DOHH2 (cell line): ENCODE results near the gene MACROD1.

ENCODE experiments used
- H3F3A ChIP-seq: fragments of 200-600 bp; sonication (generic), shearing (Covaris generic); 2 replicates; pipeline ENCODE4 v1.6.0; 2016; ENCODE audit warnings: antibody characterized with exemption, mild to moderate bottlenecking; ENCODE audit not compliant: control insufficient read depth, insufficient read depth
- H3K27ac ChIP-seq: fragments of 200-600 bp; sonication (generic); 2 replicates; pipeline ENCODE4 v1.5.1; 2014; ENCODE audit warnings: low read depth, mild to moderate bottlenecking, low read length, moderate library complexity
- H3K27me3 ChIP-seq: fragments of 200-600 bp; sonication (generic); 2 replicates; pipeline ENCODE4 v1.6.1; 2014; ENCODE audit warnings: mild to moderate bottlenecking, low read length, mixed read lengths; ENCODE audit not compliant: control insufficient read depth
- H3K36me3 ChIP-seq: fragments of 200-600 bp; sonication (generic); 2 replicates; pipeline ENCODE4 v1.6.1; 2014; ENCODE audit warnings: mild to moderate bottlenecking, low read length, moderate library complexity, mixed read lengths; ENCODE audit not compliant: control insufficient read depth
- H3K4me1 ChIP-seq: fragments of 200-600 bp; sonication (generic); 2 replicates; pipeline ENCODE4 v1.6.1; 2014; ENCODE audit warnings: mild to moderate bottlenecking, low read length, mixed read lengths; ENCODE audit not compliant: control insufficient read depth
- H3K4me2 ChIP-seq: fragments of 200-600 bp; sonication (generic); 2 replicates; pipeline ENCODE4 v1.6.0; 2014; ENCODE audit warnings: mild to moderate bottlenecking, low read length, moderate library complexity
- H3K4me3 ChIP-seq: fragments of 200-600 bp; sonication (generic); 2 replicates; pipeline ENCODE4 v1.5.1; 2014; ENCODE audit warnings: mild to moderate bottlenecking, low read length, mixed read lengths
- H3K79me2 ChIP-seq: fragments of 200-600 bp; sonication (generic); 2 replicates; pipeline ENCODE4 v1.6.1; 2014; ENCODE audit warnings: mild to moderate bottlenecking, low read length, mixed read lengths; ENCODE audit not compliant: control insufficient read depth
- H3K9me2 ChIP-seq: fragments of 200-600 bp; sonication (generic); replicated peaks from 2 replicates; pipeline ENCODE4 v1.6.1; 2014; ENCODE audit warnings: mild to moderate bottlenecking, low read length, mixed read lengths; ENCODE audit not compliant: control insufficient read depth
- H3K9me3 ChIP-seq: fragments of 200-600 bp; sonication (generic); 2 replicates; pipeline ENCODE4 v1.6.1; 2014; ENCODE audit warnings: antibody characterized with exemption, low read length, mixed read lengths; ENCODE audit not compliant: control insufficient read depth, insufficient read depth
- H4K20me1 ChIP-seq: fragments of 200-600 bp; sonication (generic); 2 replicates; pipeline ENCODE4 v1.6.0; 2014; ENCODE audit warnings: low read depth, mild to moderate bottlenecking, antibody characterized with exemption, low read length, moderate library complexity; ENCODE audit not compliant: control insufficient read depth, insufficient read depth
- EZH2phosphoT487 ChIP-seq: fragments of 200-600 bp; sonication (generic); IDR thresholded peaks from 2 replicates; pipeline ENCODE4 v1.6.1; 2017; ENCODE audit warnings: borderline replicate concordance, mild to moderate bottlenecking, antibody characterized with exemption, low read length, moderate library complexity, mixed read lengths
- TF ChIP-seq, protein P1 (sequence below): fragments of 200-600 bp; sonication (generic); IDR thresholded peaks from one replicate; pipeline ENCODE4 v1.5.1; 2014; ENCODE audit warnings: antibody characterized with exemption, mild to moderate bottlenecking, low read depth, low read length; ENCODE audit not compliant: poor library complexity, severe bottlenecking

The MACROD1 gene

GRCh38 chr11:64036087-64037026 is 129.6 kb downstream of the MACROD1 start:
- no peaks in the 10 kb centered on the region for H3K79me2 ChIP-seq
- H3K4me3 ChIP-seq = no peak overlapping the region
- no peaks in the 10 kb centered on the region for H3K4me1 ChIP-seq
- no peak overlapping the region for H3K27ac ChIP-seq
- no peaks in the 10 kb centered on the region; the same call in 1 of the 2 replicates for H4K20me1 ChIP-seq
- H3K27me3 ChIP-seq = peaks cover 38% of the 10 kb centered on the region
- no peaks in the 10 kb centered on the region for H3K9me3 ChIP-seq
- no peaks in the 10 kb centered on the region for H3K36me3 ChIP-seq
- no peak overlapping the region for H3K4me2 ChIP-seq
- no peaks in the 10 kb centered on the region for H3K9me2 ChIP-seq
- TF ChIP-seq, protein P1, sequence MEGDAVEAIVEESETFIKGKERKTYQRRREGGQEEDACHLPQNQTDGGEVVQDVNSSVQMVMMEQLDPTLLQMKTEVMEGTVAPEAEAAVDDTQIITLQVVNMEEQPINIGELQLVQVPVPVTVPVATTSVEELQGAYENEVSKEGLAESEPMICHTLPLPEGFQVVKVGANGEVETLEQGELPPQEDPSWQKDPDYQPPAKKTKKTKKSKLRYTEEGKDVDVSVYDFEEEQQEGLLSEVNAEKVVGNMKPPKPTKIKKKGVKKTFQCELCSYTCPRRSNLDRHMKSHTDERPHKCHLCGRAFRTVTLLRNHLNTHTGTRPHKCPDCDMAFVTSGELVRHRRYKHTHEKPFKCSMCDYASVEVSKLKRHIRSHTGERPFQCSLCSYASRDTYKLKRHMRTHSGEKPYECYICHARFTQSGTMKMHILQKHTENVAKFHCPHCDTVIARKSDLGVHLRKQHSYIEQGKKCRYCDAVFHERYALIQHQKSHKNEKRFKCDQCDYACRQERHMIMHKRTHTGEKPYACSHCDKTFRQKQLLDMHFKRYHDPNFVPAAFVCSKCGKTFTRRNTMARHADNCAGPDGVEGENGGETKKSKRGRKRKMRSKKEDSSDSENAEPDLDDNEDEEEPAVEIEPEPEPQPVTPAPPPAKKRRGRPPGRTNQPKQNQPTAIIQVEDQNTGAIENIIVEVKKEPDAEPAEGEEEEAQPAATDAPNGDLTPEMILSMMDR = no peak
- no peak for TF ChIP-seq EZH2phosphoT487
- no peaks in the 10 kb centered on the region for H3F3A ChIP-seq

DNA sequence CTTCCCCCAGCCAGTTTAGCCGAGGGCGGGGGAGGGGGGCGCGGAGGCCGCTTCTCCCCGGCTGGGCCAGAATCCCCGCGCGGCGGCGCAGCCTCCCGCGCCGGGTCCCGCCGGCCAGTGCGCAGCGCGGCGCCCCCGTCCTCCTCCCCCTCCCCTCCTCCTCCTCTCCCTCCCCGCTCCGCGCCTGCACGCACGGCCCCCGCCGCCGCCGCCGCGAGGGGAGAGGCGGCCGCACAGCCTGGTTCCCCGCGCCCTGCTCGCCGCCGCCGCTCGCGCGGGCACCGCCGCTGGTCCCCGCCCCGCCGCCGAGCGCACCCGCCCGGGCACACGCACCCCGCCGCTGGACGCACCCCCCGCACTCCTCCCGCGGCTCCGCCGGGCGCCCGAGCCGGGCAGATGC is 130.3 kb downstream of the MACROD1 start, which contains the start of gene FLRT1:
FLRT1 (plus strand) TSS at position 356 of the 400 bp plus-strand sequence. CDS start 80,337 bp downstream, outside the sequence.
- H3K4me2 ChIP-seq = no peak within 1 kb of the TSS
- no peaks in the 10 kb centered on the region for H3K79me2 ChIP-seq
- no peak within 1 kb of the TSS for H3K4me3 ChIP-seq
- H3F3A ChIP-seq = no peaks in the 10 kb centered on the region
- TF ChIP-seq, protein P1 = no peak
- no peak for TF ChIP-seq EZH2phosphoT487
- no peaks in the 10 kb centered on the region for H3K9me3 ChIP-seq
- no peak within 1 kb of the TSS for H3K27ac ChIP-seq
- H3K4me1 ChIP-seq = no peaks in the 10 kb centered on the region
- H4K20me1 ChIP-seq = no peaks in the 10 kb centered on the region
- no peaks in the 10 kb centered on the region for H3K36me3 ChIP-seq
- H3K27me3 ChIP-seq = peaks cover 38% of the 10 kb centered on the region
- H3K9me2 ChIP-seq = no peaks in the 10 kb centered on the region

- H3K27me3 ChIP-seq = peaks cover 43% of the 10 kb centered on the region
- TF ChIP-seq, protein P1 = no peak
- no peak for TF ChIP-seq EZH2phosphoT487
- no peaks in the 10 kb centered on the region for H3F3A ChIP-seq
- H3K4me2 ChIP-seq = no peak overlapping the region
- no peak overlapping the region for H3K4me3 ChIP-seq
- H3K4me1 ChIP-seq = no peaks in the 10 kb centered on the region
- H3K79me2 ChIP-seq = no peaks in the 10 kb centered on the region
- no peaks in the 10 kb centered on the region for H3K36me3 ChIP-seq
- H3K9me2 ChIP-seq = no peaks in the 10 kb centered on the region
- no peaks in the 10 kb centered on the region for H3K9me3 ChIP-seq
- H4K20me1 ChIP-seq = no peaks in the 10 kb centered on the region
- no peak overlapping the region for H3K27ac ChIP-seq
These were observed 130.8 kb downstream of the MACROD1 start for GRCh38 chr11:64035081-64035524.
